Type B pancreatic cell (in vitro differentiated cells): Measurements from ENCODE around the gene SRRD. TPM values are rescaled to one million over a fixed set of nuclear protein-coding genes. Genes with fewer than 3 reads are reported as not detected.

Source experiments
- DNase-seq: peaks from one replicate; pipeline ENCODE4 v3.0.0; 2021; ENCODE audit warnings: mixed read lengths; ENCODE audit not compliant: unreplicated experiment; ENCODE audit errors: extremely low spot score
- H3K27ac Mint-ChIP-seq: 2 replicates; pipeline ENCODE4 v1.8.0; 2021; ENCODE audit warnings: mild to moderate bottlenecking, mixed read lengths
- H3K27me3 Mint-ChIP-seq: 2 replicates; pipeline ENCODE4 v1.8.0; 2021; ENCODE audit warnings: mixed read lengths
- H3K36me3 Mint-ChIP-seq: 2 replicates; pipeline ENCODE4 v1.8.0; 2021; ENCODE audit warnings: mixed read lengths
- H3K4me1 Mint-ChIP-seq: one replicate; pipeline ENCODE4 v1.8.0; 2021; ENCODE audit warnings: mixed read lengths; ENCODE audit not compliant: unreplicated experiment
- H3K4me3 Mint-ChIP-seq: 2 replicates; pipeline ENCODE4 v1.8.0; 2021; ENCODE audit warnings: mild to moderate bottlenecking, mixed read lengths
- H3K9me3 Mint-ChIP-seq: 2 replicates; pipeline ENCODE4 v1.8.0; 2021; ENCODE audit warnings: mixed read lengths
- total RNA-seq: library from RNA; stranded (reverse); gene quantifications from 2 replicates; pipeline ENCODE4 v1.2.1, GENCODE V29; 2021; ENCODE audit warnings: low replicate concordance
- TF ChIP-seq, protein P1 (sequence below): fragments of 200-600 bp; sonication (generic); conservative IDR thresholded peaks from 2 replicates; pipeline ENCODE4 v1.5.0; 2021; ENCODE audit warnings: antibody characterized with exemption, mild to moderate bottlenecking

The SRRD gene
- total RNA-seq, 1 donor from 2014 or later: 27.7 TPM

DNA sequence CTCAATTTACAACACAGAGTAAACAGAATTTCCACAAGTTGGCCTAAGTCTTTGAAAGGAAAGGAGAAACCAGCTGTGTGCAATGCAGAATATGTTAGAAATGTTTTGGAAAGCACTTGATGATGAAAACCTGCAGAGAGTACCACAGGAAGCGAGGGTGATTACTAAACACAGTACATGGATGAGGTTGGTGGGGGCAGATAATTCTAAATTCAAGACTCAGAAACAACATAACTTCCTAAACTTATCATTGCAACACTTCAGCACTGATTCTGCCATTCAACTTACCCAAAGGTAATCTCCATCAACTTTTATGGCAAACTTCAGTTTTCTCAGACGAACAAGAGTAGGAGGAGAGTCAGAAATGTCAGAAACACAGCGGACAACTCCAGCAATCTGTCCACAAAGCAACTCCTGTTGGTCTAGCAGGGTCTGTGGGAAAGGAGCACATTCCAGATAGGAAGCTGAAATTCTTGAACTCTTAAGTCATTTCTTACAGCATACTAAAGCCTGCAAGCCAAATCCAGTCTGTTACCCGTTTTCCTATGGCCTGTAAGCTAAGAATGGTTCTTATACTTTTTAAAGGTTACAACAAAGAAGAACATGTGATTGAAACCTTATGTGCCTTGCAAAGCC, 6.9 kb upstream of the SRRD start:
- Mint-ChIP-seq H3K4me3 (peak overlapping the region; percentile 40), H3K4me1 (peaks cover 26% of the 10 kb centered on the region), H3K9me3 (no peaks in the 10 kb centered on the region), H3K36me3 (peaks cover 19% of the 10 kb centered on the region), H3K27me3 (no peaks in the 10 kb centered on the region), H3K27ac (peak overlapping the region; percentile 70)
- TF ChIP-seq, protein P1, sequence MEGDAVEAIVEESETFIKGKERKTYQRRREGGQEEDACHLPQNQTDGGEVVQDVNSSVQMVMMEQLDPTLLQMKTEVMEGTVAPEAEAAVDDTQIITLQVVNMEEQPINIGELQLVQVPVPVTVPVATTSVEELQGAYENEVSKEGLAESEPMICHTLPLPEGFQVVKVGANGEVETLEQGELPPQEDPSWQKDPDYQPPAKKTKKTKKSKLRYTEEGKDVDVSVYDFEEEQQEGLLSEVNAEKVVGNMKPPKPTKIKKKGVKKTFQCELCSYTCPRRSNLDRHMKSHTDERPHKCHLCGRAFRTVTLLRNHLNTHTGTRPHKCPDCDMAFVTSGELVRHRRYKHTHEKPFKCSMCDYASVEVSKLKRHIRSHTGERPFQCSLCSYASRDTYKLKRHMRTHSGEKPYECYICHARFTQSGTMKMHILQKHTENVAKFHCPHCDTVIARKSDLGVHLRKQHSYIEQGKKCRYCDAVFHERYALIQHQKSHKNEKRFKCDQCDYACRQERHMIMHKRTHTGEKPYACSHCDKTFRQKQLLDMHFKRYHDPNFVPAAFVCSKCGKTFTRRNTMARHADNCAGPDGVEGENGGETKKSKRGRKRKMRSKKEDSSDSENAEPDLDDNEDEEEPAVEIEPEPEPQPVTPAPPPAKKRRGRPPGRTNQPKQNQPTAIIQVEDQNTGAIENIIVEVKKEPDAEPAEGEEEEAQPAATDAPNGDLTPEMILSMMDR: no peak
- no peak for DNase-seq

DNA sequence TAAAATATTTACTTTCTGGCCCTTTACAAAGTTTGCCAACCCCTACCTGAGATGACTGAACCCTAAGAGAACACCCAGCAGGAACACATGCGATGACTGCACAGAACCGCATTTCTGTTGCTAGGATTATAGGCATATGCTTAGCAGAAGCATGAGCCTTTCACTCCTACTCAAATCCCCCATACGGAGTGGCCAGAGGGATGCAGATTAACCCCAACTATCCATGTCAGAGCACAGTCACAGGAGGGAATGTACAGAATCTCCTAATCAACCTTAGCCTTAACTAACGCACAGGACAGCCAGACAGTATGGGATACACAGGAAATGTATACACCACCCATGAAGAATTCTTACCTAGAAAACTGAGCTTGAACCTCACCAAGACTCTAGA, 6.3 kb upstream of the SRRD start:
- TF ChIP-seq, protein P1: no peak
- no peak for DNase-seq
- H3K27me3 Mint-ChIP-seq: no peaks in the 10 kb centered on the region
- no peaks in the 10 kb centered on the region for H3K9me3 Mint-ChIP-seq
- no peak overlapping the region for H3K4me3 Mint-ChIP-seq
- H3K4me1 Mint-ChIP-seq: peaks cover 32% of the 10 kb centered on the region
- H3K36me3 Mint-ChIP-seq: peaks cover 19% of the 10 kb centered on the region
- H3K27ac Mint-ChIP-seq: peak overlapping the region; percentile 70

DNA sequence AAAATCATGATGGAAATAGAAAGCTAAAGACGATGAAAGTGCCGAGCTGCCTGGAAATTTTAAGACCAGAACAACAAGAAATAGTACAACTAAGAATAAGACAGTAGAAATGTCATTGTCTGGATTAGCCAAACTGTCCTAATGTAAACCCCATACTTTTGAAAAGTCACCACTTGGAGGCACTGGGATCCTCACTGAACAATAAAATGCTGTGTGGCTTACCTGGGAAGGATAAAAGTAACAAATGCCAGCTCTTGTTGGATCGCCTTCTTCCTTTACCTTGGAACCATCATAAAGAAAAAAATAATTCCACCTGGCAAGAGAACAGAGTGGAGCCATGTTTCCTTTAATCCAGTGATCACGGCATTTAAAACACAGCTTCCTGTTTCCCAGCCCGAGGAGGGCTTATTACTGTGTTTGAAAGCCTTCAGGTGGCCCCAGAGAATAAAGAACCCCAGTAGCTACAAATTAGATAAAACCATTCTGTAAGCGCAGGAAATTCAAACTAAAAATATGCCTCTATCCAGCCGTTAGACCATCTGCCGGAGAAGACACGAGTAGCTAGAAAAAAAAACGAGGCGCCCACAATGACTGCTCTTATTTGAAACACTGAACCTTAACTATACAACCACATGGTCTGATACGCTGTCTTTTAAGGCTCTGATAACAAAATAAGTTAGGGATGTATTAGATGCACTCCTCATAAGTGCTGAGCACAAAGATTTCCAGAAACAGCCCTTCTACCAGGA, 4.5 kb upstream of the SRRD start:
- H3K27me3 Mint-ChIP-seq: no peaks in the 10 kb centered on the region
- peak overlapping the region; percentile 58 for H3K27ac Mint-ChIP-seq
- peak overlapping the region; percentile 65 for H3K4me3 Mint-ChIP-seq
- no peak for DNase-seq
- H3K36me3 Mint-ChIP-seq: peaks cover 15% of the 10 kb centered on the region
- H3K9me3 Mint-ChIP-seq: no peaks in the 10 kb centered on the region
- TF ChIP-seq, protein P1: no peak
- peaks cover 41% of the 10 kb centered on the region for H3K4me1 Mint-ChIP-seq

DNA sequence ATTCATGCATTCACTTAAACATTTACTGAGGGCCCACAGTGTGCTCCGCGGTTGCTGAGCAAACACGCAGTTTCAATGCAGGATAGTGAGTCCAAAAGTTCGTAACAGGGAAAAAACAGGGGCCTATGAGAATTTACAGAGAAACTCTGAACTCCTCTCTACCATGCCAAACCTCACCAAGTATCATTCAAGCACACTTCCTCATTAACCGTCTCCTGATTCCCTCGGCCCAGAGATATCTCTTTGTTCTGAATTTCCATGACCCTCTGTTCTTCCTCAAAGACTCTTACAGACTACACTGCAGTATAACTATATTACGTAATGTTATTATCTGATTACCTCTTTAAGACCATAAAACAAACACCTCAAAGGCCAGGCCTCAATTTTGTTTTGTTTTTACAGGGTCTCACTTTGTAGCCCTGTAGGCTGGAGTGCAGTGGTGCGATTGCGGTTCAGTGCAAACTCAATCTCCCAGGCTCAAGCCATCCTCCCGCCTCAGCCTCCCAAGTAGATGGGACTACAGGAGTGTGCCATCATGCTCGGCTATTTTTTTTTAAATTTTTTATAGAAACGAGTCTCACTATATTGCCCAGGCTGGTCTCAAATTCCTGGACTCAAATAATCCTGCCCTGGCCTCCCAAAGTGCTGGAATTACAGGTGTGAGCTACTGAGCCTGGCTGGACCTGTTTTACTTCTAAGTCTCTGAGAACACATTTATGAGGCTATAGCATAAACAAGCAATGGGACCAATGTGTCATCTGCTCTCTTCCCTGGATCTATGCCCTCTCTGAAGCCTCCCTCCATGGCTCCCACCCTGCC, 3.7 kb upstream of the SRRD start:
- H3K4me3 Mint-ChIP-seq: peak overlapping the region; percentile 97
- TF ChIP-seq, protein P1: no peak

DNA sequence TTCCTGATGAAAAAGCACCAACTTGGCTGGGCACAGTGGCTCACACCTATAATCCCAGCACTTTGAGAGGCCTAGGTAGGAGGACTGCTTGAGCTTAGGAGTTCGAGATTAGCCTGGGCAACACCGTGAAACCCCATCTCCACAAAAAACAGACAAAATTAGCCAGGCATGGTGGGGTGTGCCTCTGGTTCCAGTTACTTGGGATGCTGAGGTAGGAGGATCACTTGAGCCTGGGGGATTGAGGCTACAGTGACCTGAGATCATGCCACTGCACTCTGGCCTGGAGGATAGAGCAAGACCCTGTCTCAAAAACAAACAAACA, 3.1 kb upstream of the SRRD start:
- TF ChIP-seq, protein P1: no peak
- DNase-seq: no peak
- Mint-ChIP-seq H3K27me3 (no peaks in the 10 kb centered on the region), H3K36me3 (peaks cover 10% of the 10 kb centered on the region), H3K4me3 (peak overlapping the region; percentile 97), H3K4me1 (peaks cover 47% of the 10 kb centered on the region), H3K27ac (peak overlapping the region; percentile 47), H3K9me3 (no peaks in the 10 kb centered on the region)

More for the DNA sequence above, 3.7 kb upstream of the SRRD start:
- H3K4me1 Mint-ChIP-seq: peaks cover 41% of the 10 kb centered on the region
- H3K27me3 Mint-ChIP-seq: no peaks in the 10 kb centered on the region
- H3K9me3 Mint-ChIP-seq: no peaks in the 10 kb centered on the region
- peaks cover 11% of the 10 kb centered on the region for H3K36me3 Mint-ChIP-seq
- peak overlapping the region; percentile 58 for H3K27ac Mint-ChIP-seq
- no peak for DNase-seq
